Measurements from ENCODE around the gene MIF. TPM values are rescaled to one million over a fixed set of nuclear protein-coding genes. Genes with fewer than 3 reads are reported as not detected.

Gene MIF
- total RNA-seq, 1 experiment from 2014 or later: 1,068 TPM

DNA sequence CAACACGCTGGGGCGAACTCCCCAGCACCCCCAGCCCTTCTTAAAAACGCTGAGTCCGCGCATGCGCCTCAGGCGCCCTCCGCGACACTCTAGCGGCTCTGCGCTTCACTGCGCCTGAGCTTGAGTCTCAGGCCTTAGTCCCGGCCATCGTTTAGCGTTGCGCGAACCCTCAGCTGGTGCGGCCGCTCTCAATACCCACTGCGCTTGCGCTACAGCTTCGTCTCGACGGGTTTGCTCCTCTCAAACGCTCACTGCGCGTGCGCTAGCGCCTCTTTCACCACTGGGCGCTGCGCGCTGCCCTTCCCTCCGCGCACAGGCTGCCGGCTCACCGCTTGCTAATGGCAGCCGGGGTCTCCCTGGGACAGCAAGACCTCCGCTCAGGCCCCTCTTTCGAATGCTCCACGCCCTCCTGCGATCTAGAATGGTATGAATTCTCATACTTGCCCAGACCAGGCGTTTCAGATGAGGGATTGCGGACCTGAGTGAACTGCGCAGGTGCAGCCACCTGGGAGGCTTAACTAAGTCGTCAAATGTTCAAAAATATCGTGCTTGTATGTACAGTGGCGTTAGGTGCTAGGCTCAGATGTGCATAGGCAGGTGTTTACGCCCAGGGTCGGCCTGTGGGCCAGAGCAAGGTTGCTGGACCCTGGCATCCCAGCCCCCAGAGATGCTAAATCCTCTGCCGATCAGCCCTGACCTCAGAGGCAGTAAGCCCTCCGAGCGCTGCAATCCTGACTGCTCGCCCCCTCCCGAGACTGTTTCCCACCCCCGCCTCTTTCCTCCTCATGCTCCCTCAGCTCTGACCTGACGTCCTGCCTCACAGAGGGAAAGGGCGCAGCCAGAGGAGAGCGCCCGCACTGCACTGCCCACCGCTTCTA is 36.3 kb upstream of the MIF start, which contains the start of gene SLC2A11:
Gene SLC2A11 (plus strand): TSS at position 270 of the 878 bp plus-strand sequence. CDS start 125 bp downstream, at position 395.
- H4K91ac ChIP-seq (ENCODE audit: insufficient read length, low read depth, low read length): no peak within 1 kb of the TSS
- Mint-ChIP-seq H3K9me3 (no peaks in the 10 kb centered on the region; a peak in 1 of 5 replicates), H3K27ac (peak within 1 kb of the TSS; percentile 92 to 97 (median 97); a peak in 6 of 7 replicates), H3K27me3 (ENCODE audit: low read depth) (no peaks in the 10 kb centered on the region), H3K4me1 (peaks cover 20 to 21% of the 10 kb centered on the region in 2 experiments), H3K4me3 (peak within 1 kb of the TSS; percentile 83), H3K36me3 (ENCODE audit: insufficient read depth in 1 of 3, low read depth in 3 of 3) (peaks cover under 1 to 3% (median 2%) of the 10 kb centered on the region in 3 experiments; a peak in 2 of 7 replicates)
- peak within 1 kb of the TSS; percentile 24 for H3K18ac ChIP-seq (ENCODE audit: insufficient read length, low read depth, low read length)
- H2BK120ac ChIP-seq (ENCODE audit: low read depth, low read length, poor library complexity, severe bottlenecking): no peak within 1 kb of the TSS
- H3K56ac ChIP-seq (ENCODE audit: insufficient read length, low read depth, low read length): no peak within 1 kb of the TSS
- H3K79me2 ChIP-seq (ENCODE audit: insufficient read depth, low read length): no peaks in the 10 kb centered on the region
- H2BK5ac ChIP-seq (ENCODE audit: insufficient read length, low read length): no peak within 1 kb of the TSS
- peak within 1 kb of the TSS; percentile 49 for H3K9ac ChIP-seq (ENCODE audit: extremely low read depth, insufficient read length, low read length)
- H3K27me3 ChIP-seq (ENCODE audit: insufficient read depth, low read length): no peaks in the 10 kb centered on the region
- H2BK12ac ChIP-seq (ENCODE audit: insufficient read length, low read depth, low read length): no peak within 1 kb of the TSS
- H4K8ac ChIP-seq (replicated peaks; ENCODE audit: insufficient read length, low read depth, low read length): no peak within 1 kb of the TSS
- peak; percentile 32; the same call in 2 of the 3 replicates for TF ChIP-seq CTCF (conservative IDR thresholded peaks at IDR 0.05)
- peak; percentile 98 for DNase-seq
- H4K20me1 ChIP-seq (ENCODE audit: control insufficient read depth, insufficient read depth, insufficient read length): no peaks in the 10 kb centered on the region
- H3K4me1 ChIP-seq (ENCODE audit: insufficient read depth, low read length): 0 out of 2 replicates have a peak, but pooled peaks cover 2% of the 10 kb centered on the region
- no peak within 1 kb of the TSS for H2AFZ ChIP-seq (ENCODE audit: low read length)
- no peak within 1 kb of the TSS for H2BK20ac ChIP-seq (ENCODE audit: low read depth, low read length, poor library complexity, severe bottlenecking)
- H3K9me3 ChIP-seq (ENCODE audit: control insufficient read depth, low read depth, low read length): no peaks in the 10 kb centered on the region
- no peak within 1 kb of the TSS for H2AK5ac ChIP-seq (ENCODE audit: insufficient read length, low read length)
- H3T11ph ChIP-seq (ENCODE audit: low read length): no peak within 1 kb of the TSS
- no peak within 1 kb of the TSS for H2BK15ac ChIP-seq (ENCODE audit: low read depth, low read length)
- no peak within 1 kb of the TSS for H3K4ac ChIP-seq (ENCODE audit: low read depth, low read length)
- H3K4me2 ChIP-seq (ENCODE audit: insufficient read depth, insufficient read length, low read length): peak within 1 kb of the TSS; percentile 91
- WGBS (ENCODE audit: extremely low coverage, insufficient read length, low lambda C conversion rate): no CpG with 5 or more reads among the region's 60 CpGs
- H3K27ac ChIP-seq (ENCODE audit: insufficient read length, low read depth, low read length): no peak within 1 kb of the TSS
- H3K14ac ChIP-seq (ENCODE audit: insufficient read depth, low read length): peak within 1 kb of the TSS; percentile 28
- no peak within 1 kb of the TSS for H3K23ac ChIP-seq (ENCODE audit: insufficient read length, low read depth, low read length)
- peaks cover 14% of the 10 kb centered on the region for H3K23me2 ChIP-seq (ENCODE audit: insufficient read length, low read depth, low read length, poor library complexity, severe bottlenecking)
- no peaks in the 10 kb centered on the region for H3K79me1 ChIP-seq (ENCODE audit: insufficient read depth, low read depth, low read length, poor library complexity, severe bottlenecking)
- H4K5ac ChIP-seq (ENCODE audit: insufficient read length, low read depth, low read length): no peak within 1 kb of the TSS
